ENCODE data around the gene ADGB. TPM values are rescaled to one million over a fixed set of nuclear protein-coding genes. Genes with fewer than 3 reads are reported as not detected.

Gene ADGB
- total RNA-seq, 1 experiment from 2014 or later: not detected

DNA sequence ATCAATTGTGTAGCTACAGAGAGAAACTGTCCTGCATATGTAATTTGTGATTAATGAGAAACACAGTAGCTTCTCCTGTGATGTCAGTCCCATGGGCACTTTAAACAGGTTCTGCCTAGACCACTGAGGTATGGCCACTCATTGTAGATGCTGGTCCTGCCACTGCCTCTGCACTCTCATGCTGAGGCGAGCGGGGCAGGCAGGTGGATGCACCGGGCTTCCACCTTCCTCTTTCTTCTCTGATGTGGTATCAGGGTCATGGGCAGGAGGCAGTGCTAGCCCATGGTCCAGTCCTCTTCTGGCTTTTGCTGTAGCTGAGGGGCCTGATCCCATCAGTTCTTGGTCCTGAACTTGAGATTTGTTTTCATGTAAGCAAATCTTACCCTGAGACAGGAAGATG, 58.7 kb downstream of the ADGB start:
- H3K4me2 ChIP-seq (ENCODE audit: low read length): no peak overlapping the region
- H3K9me3 ChIP-seq (ENCODE audit: control insufficient read depth in 1 of 2, insufficient read depth in 1 of 2, low read depth in 1 of 2, low read length in 2 of 2): no peaks in the 10 kb centered on the region
- peaks cover 9% of the 10 kb centered on the region for H3K27me3 ChIP-seq (ENCODE audit: insufficient read depth, low read length)
- intact Hi-C loops (cut with micrococcal nuclease): no loop called here
- H3K4me3 ChIP-seq (replicated peaks in 1 of 2; ENCODE audit: low read depth in 1 of 2, low read length in 2 of 2): no peak overlapping the region
- H3K9me2 ChIP-seq (ENCODE audit: insufficient read depth): no peaks in the 10 kb centered on the region
- no peaks in the 10 kb centered on the region for H3K36me3 ChIP-seq (ENCODE audit: control insufficient read depth in 1 of 2, insufficient read depth in 2 of 2, low read length in 2 of 2)
- BruUV-seq (replicated peaks): no TSS peak
- no peak for ATAC-seq
- DNase-seq (ENCODE audit: low read depth, low spot score): no peak
- no peak overlapping the region for H3K9ac ChIP-seq (ENCODE audit: low read length)
- H2AFZ ChIP-seq (ENCODE audit: low read depth, low read length, poor library complexity, severe bottlenecking): no peak overlapping the region
- TF ChIP-seq, protein P1, sequence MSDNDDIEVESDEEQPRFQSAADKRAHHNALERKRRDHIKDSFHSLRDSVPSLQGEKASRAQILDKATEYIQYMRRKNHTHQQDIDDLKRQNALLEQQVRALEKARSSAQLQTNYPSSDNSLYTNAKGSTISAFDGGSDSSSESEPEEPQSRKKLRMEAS (IDR thresholded peaks at IDR 0.05): no peak
- TF ChIP-seq, protein P2, sequence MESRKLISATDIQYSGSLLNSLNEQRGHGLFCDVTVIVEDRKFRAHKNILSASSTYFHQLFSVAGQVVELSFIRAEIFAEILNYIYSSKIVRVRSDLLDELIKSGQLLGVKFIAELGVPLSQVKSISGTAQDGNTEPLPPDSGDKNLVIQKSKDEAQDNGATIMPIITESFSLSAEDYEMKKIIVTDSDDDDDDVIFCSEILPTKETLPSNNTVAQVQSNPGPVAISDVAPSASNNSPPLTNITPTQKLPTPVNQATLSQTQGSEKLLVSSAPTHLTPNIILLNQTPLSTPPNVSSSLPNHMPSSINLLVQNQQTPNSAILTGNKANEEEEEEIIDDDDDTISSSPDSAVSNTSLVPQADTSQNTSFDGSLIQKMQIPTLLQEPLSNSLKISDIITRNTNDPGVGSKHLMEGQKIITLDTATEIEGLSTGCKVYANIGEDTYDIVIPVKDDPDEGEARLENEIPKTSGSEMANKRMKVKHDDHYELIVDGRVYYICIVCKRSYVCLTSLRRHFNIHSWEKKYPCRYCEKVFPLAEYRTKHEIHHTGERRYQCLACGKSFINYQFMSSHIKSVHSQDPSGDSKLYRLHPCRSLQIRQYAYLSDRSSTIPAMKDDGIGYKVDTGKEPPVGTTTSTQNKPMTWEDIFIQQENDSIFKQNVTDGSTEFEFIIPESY (IDR thresholded peaks at IDR 0.05; ENCODE audit: extremely low read depth, insufficient replicate concordance, low read length): no peak
- TF ChIP-seq EGR1 (IDR thresholded peaks at IDR 0.05; ENCODE audit: low read depth) (no peak), JUND (IDR thresholded peaks at IDR 0.05) (no peak), SP1 (IDR thresholded peaks at IDR 0.05; ENCODE audit: low read depth) (no peak), TCF7L2 (IDR thresholded peaks at IDR 0.05; ENCODE audit: borderline replicate concordance, extremely low read depth, insufficient read depth, insufficient read length) (no peak), CEBPB (IDR thresholded peaks at IDR 0.05; ENCODE audit: low read depth) (no peak), ZNF274 (IDR thresholded peaks at IDR 0.05; ENCODE audit: low read depth, low read length) (no peak), ELF1 (IDR thresholded peaks at IDR 0.05; ENCODE audit: borderline replicate concordance, low read depth) (no peak), EZH2phosphoT487 (IDR thresholded peaks at IDR 0.05; ENCODE audit: borderline replicate concordance) (no peak), RAD21 (IDR thresholded peaks at IDR 0.05; ENCODE audit: low read depth) (no peak), POLR2AphosphoS5 (IDR thresholded peaks at IDR 0.05; ENCODE audit: low read depth, low read length) (no peak), CBX3 (IDR thresholded peaks at IDR 0.05; ENCODE audit: low read depth) (no peak), SRF (IDR thresholded peaks at IDR 0.05; ENCODE audit: low read depth) (no peak), EZH2 (IDR thresholded peaks at IDR 0.05) (no peak), ZFX (IDR thresholded peaks at IDR 0.05) (no peak)
- TF ChIP-seq, protein P3, sequence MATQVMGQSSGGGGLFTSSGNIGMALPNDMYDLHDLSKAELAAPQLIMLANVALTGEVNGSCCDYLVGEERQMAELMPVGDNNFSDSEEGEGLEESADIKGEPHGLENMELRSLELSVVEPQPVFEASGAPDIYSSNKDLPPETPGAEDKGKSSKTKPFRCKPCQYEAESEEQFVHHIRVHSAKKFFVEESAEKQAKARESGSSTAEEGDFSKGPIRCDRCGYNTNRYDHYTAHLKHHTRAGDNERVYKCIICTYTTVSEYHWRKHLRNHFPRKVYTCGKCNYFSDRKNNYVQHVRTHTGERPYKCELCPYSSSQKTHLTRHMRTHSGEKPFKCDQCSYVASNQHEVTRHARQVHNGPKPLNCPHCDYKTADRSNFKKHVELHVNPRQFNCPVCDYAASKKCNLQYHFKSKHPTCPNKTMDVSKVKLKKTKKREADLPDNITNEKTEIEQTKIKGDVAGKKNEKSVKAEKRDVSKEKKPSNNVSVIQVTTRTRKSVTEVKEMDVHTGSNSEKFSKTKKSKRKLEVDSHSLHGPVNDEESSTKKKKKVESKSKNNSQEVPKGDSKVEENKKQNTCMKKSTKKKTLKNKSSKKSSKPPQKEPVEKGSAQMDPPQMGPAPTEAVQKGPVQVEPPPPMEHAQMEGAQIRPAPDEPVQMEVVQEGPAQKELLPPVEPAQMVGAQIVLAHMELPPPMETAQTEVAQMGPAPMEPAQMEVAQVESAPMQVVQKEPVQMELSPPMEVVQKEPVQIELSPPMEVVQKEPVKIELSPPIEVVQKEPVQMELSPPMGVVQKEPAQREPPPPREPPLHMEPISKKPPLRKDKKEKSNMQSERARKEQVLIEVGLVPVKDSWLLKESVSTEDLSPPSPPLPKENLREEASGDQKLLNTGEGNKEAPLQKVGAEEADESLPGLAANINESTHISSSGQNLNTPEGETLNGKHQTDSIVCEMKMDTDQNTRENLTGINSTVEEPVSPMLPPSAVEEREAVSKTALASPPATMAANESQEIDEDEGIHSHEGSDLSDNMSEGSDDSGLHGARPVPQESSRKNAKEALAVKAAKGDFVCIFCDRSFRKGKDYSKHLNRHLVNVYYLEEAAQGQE (IDR thresholded peaks at IDR 0.05; ENCODE audit: low read depth): no peak
- TF ChIP-seq, protein P4, sequence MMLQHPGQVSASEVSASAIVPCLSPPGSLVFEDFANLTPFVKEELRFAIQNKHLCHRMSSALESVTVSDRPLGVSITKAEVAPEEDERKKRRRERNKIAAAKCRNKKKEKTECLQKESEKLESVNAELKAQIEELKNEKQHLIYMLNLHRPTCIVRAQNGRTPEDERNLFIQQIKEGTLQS (IDR thresholded peaks at IDR 0.05): no peak
- TF ChIP-seq, protein P5, sequence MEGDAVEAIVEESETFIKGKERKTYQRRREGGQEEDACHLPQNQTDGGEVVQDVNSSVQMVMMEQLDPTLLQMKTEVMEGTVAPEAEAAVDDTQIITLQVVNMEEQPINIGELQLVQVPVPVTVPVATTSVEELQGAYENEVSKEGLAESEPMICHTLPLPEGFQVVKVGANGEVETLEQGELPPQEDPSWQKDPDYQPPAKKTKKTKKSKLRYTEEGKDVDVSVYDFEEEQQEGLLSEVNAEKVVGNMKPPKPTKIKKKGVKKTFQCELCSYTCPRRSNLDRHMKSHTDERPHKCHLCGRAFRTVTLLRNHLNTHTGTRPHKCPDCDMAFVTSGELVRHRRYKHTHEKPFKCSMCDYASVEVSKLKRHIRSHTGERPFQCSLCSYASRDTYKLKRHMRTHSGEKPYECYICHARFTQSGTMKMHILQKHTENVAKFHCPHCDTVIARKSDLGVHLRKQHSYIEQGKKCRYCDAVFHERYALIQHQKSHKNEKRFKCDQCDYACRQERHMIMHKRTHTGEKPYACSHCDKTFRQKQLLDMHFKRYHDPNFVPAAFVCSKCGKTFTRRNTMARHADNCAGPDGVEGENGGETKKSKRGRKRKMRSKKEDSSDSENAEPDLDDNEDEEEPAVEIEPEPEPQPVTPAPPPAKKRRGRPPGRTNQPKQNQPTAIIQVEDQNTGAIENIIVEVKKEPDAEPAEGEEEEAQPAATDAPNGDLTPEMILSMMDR (IDR thresholded peaks at IDR 0.05 in 2 of 3, conservative IDR thresholded peaks at IDR 0.05 in 1 of 3; ENCODE audit: borderline replicate concordance in 1 of 3, insufficient read depth in 1 of 3, low read depth in 2 of 3, low read length in 2 of 3): no peak
- H3K79me2 ChIP-seq (ENCODE audit: insufficient read depth, low read length): no peaks in the 10 kb centered on the region
- no peaks in the 10 kb centered on the region for H4K20me1 ChIP-seq (ENCODE audit: insufficient read depth)
- ChIA-PET POLR2A (no interaction called here), CTCF (no interaction called here), RAD21 (ENCODE audit: low non-redundant PET in 1 of 2, low total read pairs in 2 of 2, uncharacterized antibody in 2 of 2, unreplicated experiment in 2 of 2) (no interaction called here)
- H3K27ac ChIP-seq (ENCODE audit: low read depth, low read length): no peak overlapping the region
- no peaks in the 10 kb centered on the region for H3K4me1 ChIP-seq (ENCODE audit: control insufficient read depth in 1 of 2, insufficient read depth in 2 of 2, low read length in 2 of 2)

Data from HCT116 (cell line).